ENCODE measurements around the gene NHS.

Gene NHS

GRCh38 chrX:17631647-17632046 is 256.6 kb downstream of the NHS start:
- DNase-seq, result no peak

GRCh38 chrX:17632942-17633341 is 257.9 kb downstream of the NHS start:
- no peak for DNase-seq

GRCh38 chrX:17633546-17633945 is 258.5 kb downstream of the NHS start:
- DNase-seq, result no peak

GRCh38 chrX:17634542-17635207 is 259.7 kb downstream of the NHS start:
- no peak for DNase-seq

- no peak for DNase-seq
Measured at GRCh38 chrX:17635231-17635630, 260.2 kb downstream of the NHS start.

GRCh38 chrX:17637235-17637634 is 262.2 kb downstream of the NHS start:
- no peak for DNase-seq

GRCh38 chrX:17638731-17639130 is 263.7 kb downstream of the NHS start:
- DNase-seq, result no peak

- DNase-seq, result no peak
Measured at GRCh38 chrX:17642891-17643290, 267.9 kb downstream of the NHS start.

- no peak for DNase-seq
Measured at GRCh38 chrX:17643528-17643927, 268.5 kb downstream of the NHS start.

- DNase-seq, result no peak
Measured at GRCh38 chrX:17644001-17644400, 269.0 kb downstream of the NHS start.

- no peak for DNase-seq
Measured at GRCh38 chrX:17654116-17654515, 279.1 kb downstream of the NHS start.

GRCh38 chrX:17655211-17656034 is 280.4 kb downstream of the NHS start:
- DNase-seq, result no peak

- DNase-seq, result no peak
Measured at GRCh38 chrX:17656035-17656418, 281.0 kb downstream of the NHS start.

GRCh38 chrX:17656556-17656955 is 281.6 kb downstream of the NHS start:
- DNase-seq, result no peak

- DNase-seq, result no peak
Measured at GRCh38 chrX:17662391-17662790, 287.4 kb downstream of the NHS start.

- no peak for DNase-seq
Measured at GRCh38 chrX:17668929-17669328, 293.9 kb downstream of the NHS start.

GRCh38 chrX:17669458-17669857 is 294.5 kb downstream of the NHS start:
- DNase-seq, result no peak

- DNase-seq, result no peak
Measured at GRCh38 chrX:17669891-17670290, 294.9 kb downstream of the NHS start.

- DNase-seq, result no peak
Measured at GRCh38 chrX:17670874-17671273, 295.9 kb downstream of the NHS start.

GRCh38 chrX:17674601-17675000 is 299.6 kb downstream of the NHS start:
- DNase-seq, result peak; percentile 58 to 63

- no peak for DNase-seq
Measured at GRCh38 chrX:17679261-17679660, 304.3 kb downstream of the NHS start.

GRCh38 chrX:17679820-17680219 is 304.8 kb downstream of the NHS start:
- DNase-seq, result no peak

- peak; percentile 1 to 19 for DNase-seq
Measured at GRCh38 chrX:17680732-17681413, 305.9 kb downstream of the NHS start.

GRCh38 chrX:17682259-17682658 is 307.3 kb downstream of the NHS start:
- no peak for DNase-seq

All from inflammatory macrophage (primary cell).